SK-N-MC (cell line): ENCODE measurements around the gene NUP153.

ENCODE experiments used
- EZH2 ChIP-seq: fragments of 200-600 bp; sonication (generic); IDR thresholded peaks from one replicate; pipeline ENCODE4 v1.6.1; 2017; ENCODE audit warnings: antibody characterized with exemption
- FOXP2 ChIP-seq: optimal IDR thresholded peaks from 2 replicates; pipeline ENCODE3; 2011; ENCODE audit warnings: mild to moderate bottlenecking, moderate library complexity; ENCODE audit not compliant: insufficient read depth; ENCODE audit errors: extremely low read length, control extremely low read depth
- POLR2AphosphoS5 ChIP-seq: IDR thresholded peaks from 2 replicates; pipeline ENCODE4 v1.6.1; 2012; ENCODE audit warnings: mild to moderate bottlenecking, low read depth, low read length, borderline replicate concordance

GRCh38 chr6:17714879-17715851, 8.4 kb upstream of the NUP153 start:
- TF ChIP-seq EZH2 (no peak), POLR2AphosphoS5 (no peak), FOXP2 (no peak)
